ENCODE results near the gene ERCC6L. TPM values are rescaled to one million over a fixed set of nuclear protein-coding genes. Genes with fewer than 3 reads are reported as not detected.

The ERCC6L gene
- polyA plus RNA-seq, 1 donor (not counting 4 experiments of a cell fraction or from before 2014, with no cell fraction given), result 4.1 TPM

DNA sequence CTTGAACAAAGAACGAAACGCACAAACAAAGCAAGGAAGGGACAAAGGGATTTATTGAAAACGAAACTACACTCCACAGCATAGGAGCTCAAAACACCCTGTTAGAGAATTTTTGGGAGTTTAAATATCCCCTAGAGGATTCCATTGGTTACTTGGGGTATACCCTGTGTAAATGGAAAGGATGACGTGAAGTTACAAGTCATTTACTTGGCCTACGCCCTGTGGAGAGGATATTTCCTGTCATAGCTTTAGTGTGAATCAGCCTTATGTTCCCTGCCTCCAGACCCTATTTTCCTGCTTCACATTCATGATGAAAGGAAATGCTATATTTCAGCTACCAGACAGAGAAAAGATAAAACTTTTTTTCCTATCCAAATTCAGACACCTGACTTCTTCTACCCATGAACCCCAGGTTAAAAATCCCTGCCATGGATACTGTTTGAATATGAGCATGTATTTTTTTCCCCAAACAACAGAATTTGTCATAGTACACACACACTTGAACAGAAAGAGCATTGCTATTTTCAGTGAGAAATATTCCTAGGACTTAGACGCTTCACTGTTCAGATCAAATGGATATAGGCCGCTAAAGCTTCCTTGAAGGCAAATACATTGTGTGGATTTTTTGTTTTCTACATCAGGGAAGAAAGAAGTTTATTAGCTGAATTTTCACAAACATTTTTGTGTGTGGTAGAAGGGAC, 36.8 kb downstream of the ERCC6L start:
- Histone ChIP-seq H3K4me1 (ENCODE audit: control insufficient read depth, extremely low read depth, insufficient read depth, low read length) (peaks cover 20% of the 10 kb centered on the region), H3K36me3 (ENCODE audit: control insufficient read depth in 2 of 2, extremely low read depth in 1 of 2, insufficient read depth in 2 of 2, low read length in 2 of 2) (no peaks in the 10 kb centered on the region), H3K9ac (ENCODE audit: control insufficient read depth, extremely low read depth, insufficient read depth, low read length) (peak overlapping the region; percentile 42), H3K79me2 (ENCODE audit: control insufficient read depth, insufficient read depth, low read length) (no peaks in the 10 kb centered on the region), H3K9me1 (ENCODE audit: control insufficient read depth, extremely low read depth, insufficient read depth, low read length) (no peaks in the 10 kb centered on the region), H4K20me1 (ENCODE audit: control insufficient read depth, extremely low read depth, insufficient read depth, low read length) (no peaks in the 10 kb centered on the region), H3K4me3 (ENCODE audit: control insufficient read depth in 2 of 3, extremely low read depth in 1 of 3, insufficient read depth in 2 of 3, low read depth in 1 of 3, low read length in 3 of 3) (peak overlapping the region in 2 of 3 experiments; percentile 15 to 23), H3K4me2 (ENCODE audit: control insufficient read depth, extremely low read depth, insufficient read depth, low read depth, low read length) (peak overlapping the region; percentile 68), H3K27me3 (ENCODE audit: control insufficient read depth, extremely low read depth, insufficient read depth, low read length) (peaks cover 4% of the 10 kb centered on the region), H3K27ac (ENCODE audit: control insufficient read depth, insufficient read depth, low read length) (peak overlapping the region; percentile 81), H2AFZ (ENCODE audit: control insufficient read depth, low read length) (no peak overlapping the region), H3K9me3 (ENCODE audit: control insufficient read depth, low read depth, low read length) (no peaks in the 10 kb centered on the region)
- TF ChIP-seq, protein P1, sequence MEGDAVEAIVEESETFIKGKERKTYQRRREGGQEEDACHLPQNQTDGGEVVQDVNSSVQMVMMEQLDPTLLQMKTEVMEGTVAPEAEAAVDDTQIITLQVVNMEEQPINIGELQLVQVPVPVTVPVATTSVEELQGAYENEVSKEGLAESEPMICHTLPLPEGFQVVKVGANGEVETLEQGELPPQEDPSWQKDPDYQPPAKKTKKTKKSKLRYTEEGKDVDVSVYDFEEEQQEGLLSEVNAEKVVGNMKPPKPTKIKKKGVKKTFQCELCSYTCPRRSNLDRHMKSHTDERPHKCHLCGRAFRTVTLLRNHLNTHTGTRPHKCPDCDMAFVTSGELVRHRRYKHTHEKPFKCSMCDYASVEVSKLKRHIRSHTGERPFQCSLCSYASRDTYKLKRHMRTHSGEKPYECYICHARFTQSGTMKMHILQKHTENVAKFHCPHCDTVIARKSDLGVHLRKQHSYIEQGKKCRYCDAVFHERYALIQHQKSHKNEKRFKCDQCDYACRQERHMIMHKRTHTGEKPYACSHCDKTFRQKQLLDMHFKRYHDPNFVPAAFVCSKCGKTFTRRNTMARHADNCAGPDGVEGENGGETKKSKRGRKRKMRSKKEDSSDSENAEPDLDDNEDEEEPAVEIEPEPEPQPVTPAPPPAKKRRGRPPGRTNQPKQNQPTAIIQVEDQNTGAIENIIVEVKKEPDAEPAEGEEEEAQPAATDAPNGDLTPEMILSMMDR (optimal IDR thresholded peaks at IDR 0.05 in 1 of 3, IDR thresholded peaks at IDR 0.05 in 1 of 3, conservative IDR thresholded peaks at IDR 0.05 in 1 of 3; ENCODE audit: extremely low read depth in 1 of 3, insufficient read depth in 2 of 3, low read length in 3 of 3), result no peak
- no peak for TF ChIP-seq EZH2 (IDR thresholded peaks at IDR 0.05; ENCODE audit: low read length)
- FAIRE-seq (peak; percentile 70), DNase-seq (ENCODE audit: low read depth, low spot score) (no peak)
- dilution Hi-C loops (cut with MboI; ENCODE audit: extremely low pct_ligation_motif_present, low sequenced_read_pairs), result no loop called here

DNA sequence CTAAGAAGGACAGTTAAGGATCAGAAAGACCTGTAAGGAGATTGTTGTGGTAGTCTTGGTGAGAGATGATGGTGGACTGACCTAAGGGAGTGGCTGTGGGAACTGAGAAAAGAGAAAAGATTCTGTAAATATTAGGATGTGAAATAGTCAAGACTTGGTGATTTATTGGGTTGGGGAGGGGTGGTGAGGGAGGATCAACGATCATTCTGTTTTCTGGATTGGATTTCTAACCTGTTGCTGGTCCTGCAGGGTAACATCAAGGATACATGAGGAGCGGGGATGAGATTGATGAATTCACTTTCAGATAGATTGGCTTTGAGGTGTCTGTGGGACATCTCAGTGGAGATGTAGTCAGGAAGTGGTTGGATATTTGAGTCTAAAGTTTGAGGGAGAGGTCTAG, 55.9 kb downstream of the ERCC6L start:
- TF ChIP-seq, protein P1 (optimal IDR thresholded peaks at IDR 0.05 in 1 of 3, IDR thresholded peaks at IDR 0.05 in 1 of 3, conservative IDR thresholded peaks at IDR 0.05 in 1 of 3; ENCODE audit: extremely low read depth in 1 of 3, insufficient read depth in 2 of 3, low read length in 3 of 3), result no peak
- TF ChIP-seq EZH2 (IDR thresholded peaks at IDR 0.05; ENCODE audit: low read length), result no peak
- Histone ChIP-seq H3K9me3 (ENCODE audit: control insufficient read depth, low read depth, low read length) (no peaks in the 10 kb centered on the region), H3K4me3 (ENCODE audit: control insufficient read depth in 2 of 3, extremely low read depth in 1 of 3, insufficient read depth in 2 of 3, low read depth in 1 of 3, low read length in 3 of 3) (peak overlapping the region in 2 of 3 experiments; percentile 46 to 93), H4K20me1 (ENCODE audit: control insufficient read depth, extremely low read depth, insufficient read depth, low read length) (no peaks in the 10 kb centered on the region), H3K4me1 (ENCODE audit: control insufficient read depth, extremely low read depth, insufficient read depth, low read length) (peaks cover 10% of the 10 kb centered on the region), H3K36me3 (ENCODE audit: control insufficient read depth in 2 of 2, extremely low read depth in 1 of 2, insufficient read depth in 2 of 2, low read length in 2 of 2) (peaks cover 0 to 2% of the 10 kb centered on the region in 2 experiments), H3K4me2 (ENCODE audit: control insufficient read depth, extremely low read depth, insufficient read depth, low read depth, low read length) (peak overlapping the region; percentile 72), H2AFZ (ENCODE audit: control insufficient read depth, low read length) (no peak overlapping the region), H3K9me1 (ENCODE audit: control insufficient read depth, extremely low read depth, insufficient read depth, low read length) (peaks cover 2% of the 10 kb centered on the region), H3K27me3 (ENCODE audit: control insufficient read depth, extremely low read depth, insufficient read depth, low read length) (no peaks in the 10 kb centered on the region), H3K9ac (ENCODE audit: control insufficient read depth, extremely low read depth, insufficient read depth, low read length) (no peak overlapping the region), H3K27ac (ENCODE audit: control insufficient read depth, insufficient read depth, low read length) (no peak overlapping the region), H3K79me2 (ENCODE audit: control insufficient read depth, insufficient read depth, low read length) (peaks cover 12% of the 10 kb centered on the region)
- dilution Hi-C loops (cut with MboI; ENCODE audit: extremely low pct_ligation_motif_present, low sequenced_read_pairs), result no loop called here
- FAIRE-seq, result no peak
- no peak for DNase-seq (ENCODE audit: low read depth, low spot score)

Data from keratinocyte (primary cell).